ENCODE data around the gene MOB3A. TPM values are rescaled to one million over a fixed set of nuclear protein-coding genes. Genes with fewer than 3 reads are reported as not detected.

MOB3A gene
- total and polyA plus RNA-seq, 2 of the 13 experiments (the other 11 are each of a cell fraction or from before 2014, with no cell fraction given): 3.5 to 17.8 TPM

DNA sequence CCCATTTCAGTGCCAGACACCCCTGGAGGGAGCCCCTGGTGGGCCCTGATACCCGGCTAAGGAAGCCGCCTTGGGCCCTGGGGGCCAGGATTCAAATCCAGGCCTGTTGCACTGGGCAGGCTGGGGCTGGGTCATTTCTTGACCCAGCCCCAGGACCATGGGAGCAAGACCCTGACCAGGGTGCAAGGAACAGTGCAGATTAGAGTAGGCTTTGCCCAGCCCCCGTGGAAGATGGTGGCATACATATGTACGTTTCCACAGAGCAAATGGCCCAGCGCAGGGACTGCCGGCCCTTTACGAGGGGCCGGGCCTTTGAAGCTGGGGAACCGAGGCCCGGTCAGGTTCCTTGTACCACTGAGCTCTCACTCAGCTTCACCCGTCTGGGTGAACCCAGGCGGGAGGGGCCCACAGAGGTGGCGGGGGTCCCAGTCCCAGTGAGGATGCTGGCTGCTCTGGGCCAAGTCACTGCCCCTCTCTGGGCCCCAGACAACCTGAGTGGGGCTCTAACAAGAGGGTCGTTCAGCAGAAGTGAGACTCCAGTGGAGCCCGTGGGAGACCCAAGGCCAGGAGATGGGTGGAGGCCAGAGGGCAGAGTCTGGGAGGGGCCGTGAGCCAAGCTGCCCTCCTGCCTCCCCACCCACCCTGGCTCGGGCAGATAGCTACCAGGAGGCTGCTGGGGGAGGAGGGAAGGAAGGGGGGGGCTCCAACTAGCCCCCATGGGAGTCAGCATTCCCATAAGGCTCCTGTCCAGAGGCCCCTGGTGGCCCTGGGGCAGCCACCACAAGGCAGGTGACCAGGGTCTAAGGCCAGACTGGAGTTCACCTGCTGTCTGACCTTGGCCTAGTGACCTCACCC lies 47.8 kb downstream of the MOB3A start (continued):
- TF ChIP-seq, protein P1, sequence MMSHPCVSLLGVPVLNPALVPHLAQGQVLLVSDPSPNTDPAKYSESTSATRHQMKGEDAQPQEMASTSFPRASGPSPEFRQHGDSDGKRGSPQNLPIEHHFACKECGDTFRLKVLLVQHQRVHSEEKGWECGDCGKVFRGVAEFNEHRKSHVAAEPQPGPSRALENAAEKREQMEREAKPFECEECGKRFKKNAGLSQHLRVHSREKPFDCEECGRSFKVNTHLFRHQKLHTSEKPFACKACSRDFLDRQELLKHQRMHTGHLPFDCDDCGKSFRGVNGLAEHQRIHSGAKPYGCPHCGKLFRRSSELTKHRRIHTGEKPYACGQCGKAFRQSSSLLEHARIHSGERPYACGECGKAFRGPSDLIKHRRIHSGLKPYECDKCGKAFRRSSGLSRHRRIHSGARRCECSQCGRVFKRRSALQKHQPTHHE (CRISPR knock-in tag; IDR thresholded peaks at IDR 0.05; ENCODE audit: borderline replicate concordance): no peak
- TF ChIP-seq, protein P2, sequence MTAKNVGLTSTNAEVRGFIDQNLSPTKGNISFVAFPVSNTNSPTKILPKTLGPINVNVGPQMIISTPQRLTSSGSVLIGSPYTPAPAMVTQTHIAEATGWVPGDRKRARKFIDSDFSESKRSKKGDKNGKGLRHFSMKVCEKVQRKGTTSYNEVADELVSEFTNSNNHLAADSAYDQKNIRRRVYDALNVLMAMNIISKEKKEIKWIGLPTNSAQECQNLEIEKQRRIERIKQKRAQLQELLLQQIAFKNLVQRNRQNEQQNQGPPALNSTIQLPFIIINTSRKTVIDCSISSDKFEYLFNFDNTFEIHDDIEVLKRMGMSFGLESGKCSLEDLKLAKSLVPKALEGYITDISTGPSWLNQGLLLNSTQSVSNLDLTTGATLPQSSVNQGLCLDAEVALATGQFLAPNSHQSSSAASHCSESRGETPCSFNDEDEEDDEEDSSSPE (CRISPR knock-in tag; IDR thresholded peaks at IDR 0.05): no peak
- TF ChIP-seq, protein P3, sequence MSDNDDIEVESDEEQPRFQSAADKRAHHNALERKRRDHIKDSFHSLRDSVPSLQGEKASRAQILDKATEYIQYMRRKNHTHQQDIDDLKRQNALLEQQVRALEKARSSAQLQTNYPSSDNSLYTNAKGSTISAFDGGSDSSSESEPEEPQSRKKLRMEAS (IDR thresholded peaks at IDR 0.05): no peak
- TF ChIP-seq, protein P4, sequence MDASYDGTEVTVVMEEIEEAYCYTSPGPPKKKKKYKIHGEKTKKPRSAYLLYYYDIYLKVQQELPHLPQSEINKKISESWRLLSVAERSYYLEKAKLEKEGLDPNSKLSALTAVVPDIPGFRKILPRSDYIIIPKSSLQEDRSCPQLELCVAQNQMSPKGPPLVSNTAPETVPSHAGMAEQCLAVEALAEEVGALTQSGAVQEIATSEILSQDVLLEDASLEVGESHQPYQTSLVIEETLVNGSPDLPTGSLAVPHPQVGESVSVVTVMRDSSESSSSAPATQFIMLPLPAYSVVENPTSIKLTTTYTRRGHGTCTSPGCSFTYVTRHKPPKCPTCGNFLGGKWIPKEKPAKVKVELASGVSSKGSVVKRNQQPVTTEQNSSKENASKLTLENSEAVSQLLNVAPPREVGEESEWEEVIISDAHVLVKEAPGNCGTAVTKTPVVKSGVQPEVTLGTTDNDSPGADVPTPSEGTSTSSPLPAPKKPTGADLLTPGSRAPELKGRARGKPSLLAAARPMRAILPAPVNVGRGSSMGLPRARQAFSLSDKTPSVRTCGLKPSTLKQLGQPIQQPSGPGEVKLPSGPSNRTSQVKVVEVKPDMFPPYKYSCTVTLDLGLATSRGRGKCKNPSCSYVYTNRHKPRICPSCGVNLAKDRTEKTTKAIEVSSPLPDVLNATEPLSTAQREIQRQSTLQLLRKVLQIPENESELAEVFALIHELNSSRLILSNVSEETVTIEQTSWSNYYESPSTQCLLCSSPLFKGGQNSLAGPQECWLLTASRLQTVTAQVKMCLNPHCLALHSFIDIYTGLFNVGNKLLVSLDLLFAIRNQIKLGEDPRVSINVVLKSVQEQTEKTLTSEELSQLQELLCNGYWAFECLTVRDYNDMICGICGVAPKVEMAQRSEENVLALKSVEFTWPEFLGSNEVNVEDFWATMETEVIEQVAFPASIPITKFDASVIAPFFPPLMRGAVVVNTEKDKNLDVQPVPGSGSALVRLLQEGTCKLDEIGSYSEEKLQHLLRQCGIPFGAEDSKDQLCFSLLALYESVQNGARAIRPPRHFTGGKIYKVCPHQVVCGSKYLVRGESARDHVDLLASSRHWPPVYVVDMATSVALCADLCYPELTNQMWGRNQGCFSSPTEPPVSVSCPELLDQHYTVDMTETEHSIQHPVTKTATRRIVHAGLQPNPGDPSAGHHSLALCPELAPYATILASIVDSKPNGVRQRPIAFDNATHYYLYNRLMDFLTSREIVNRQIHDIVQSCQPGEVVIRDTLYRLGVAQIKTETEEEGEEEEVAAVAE (CRISPR knock-in tag; IDR thresholded peaks at IDR 0.05; ENCODE audit: borderline replicate concordance): no peak
- TF ChIP-seq SATB2 (CRISPR knock-in tag; IDR thresholded peaks at IDR 0.05) (no peak), SAFB2 (CRISPR knock-in tag; IDR thresholded peaks at IDR 0.05; ENCODE audit: borderline replicate concordance, low read depth) (no peak), PCBP1 (IDR thresholded peaks at IDR 0.05; ENCODE audit: borderline replicate concordance, low read depth, low read length) (0 out of 2 replicates have a peak, but pooled peaks have one; percentile 15), TBP (CRISPR knock-in tag; IDR thresholded peaks at IDR 0.05) (no peak), DR1 (CRISPR knock-in tag; IDR thresholded peaks at IDR 0.05) (no peak), ARNT2 (CRISPR knock-in tag; IDR thresholded peaks at IDR 0.05; ENCODE audit: low read depth) (no peak), ZNF572 (CRISPR knock-in tag; IDR thresholded peaks at IDR 0.05) (no peak), ZFP82 (CRISPR knock-in tag; IDR thresholded peaks at IDR 0.05; ENCODE audit: borderline replicate concordance) (no peak), ZNF274 (CRISPR knock-in tag; IDR thresholded peaks at IDR 0.05) (0 out of 2 replicates have a peak, but pooled peaks have one; percentile 49), HDAC2 (CRISPR knock-in tag; IDR thresholded peaks at IDR 0.05) (no peak)
- TF ChIP-seq, protein P5, sequence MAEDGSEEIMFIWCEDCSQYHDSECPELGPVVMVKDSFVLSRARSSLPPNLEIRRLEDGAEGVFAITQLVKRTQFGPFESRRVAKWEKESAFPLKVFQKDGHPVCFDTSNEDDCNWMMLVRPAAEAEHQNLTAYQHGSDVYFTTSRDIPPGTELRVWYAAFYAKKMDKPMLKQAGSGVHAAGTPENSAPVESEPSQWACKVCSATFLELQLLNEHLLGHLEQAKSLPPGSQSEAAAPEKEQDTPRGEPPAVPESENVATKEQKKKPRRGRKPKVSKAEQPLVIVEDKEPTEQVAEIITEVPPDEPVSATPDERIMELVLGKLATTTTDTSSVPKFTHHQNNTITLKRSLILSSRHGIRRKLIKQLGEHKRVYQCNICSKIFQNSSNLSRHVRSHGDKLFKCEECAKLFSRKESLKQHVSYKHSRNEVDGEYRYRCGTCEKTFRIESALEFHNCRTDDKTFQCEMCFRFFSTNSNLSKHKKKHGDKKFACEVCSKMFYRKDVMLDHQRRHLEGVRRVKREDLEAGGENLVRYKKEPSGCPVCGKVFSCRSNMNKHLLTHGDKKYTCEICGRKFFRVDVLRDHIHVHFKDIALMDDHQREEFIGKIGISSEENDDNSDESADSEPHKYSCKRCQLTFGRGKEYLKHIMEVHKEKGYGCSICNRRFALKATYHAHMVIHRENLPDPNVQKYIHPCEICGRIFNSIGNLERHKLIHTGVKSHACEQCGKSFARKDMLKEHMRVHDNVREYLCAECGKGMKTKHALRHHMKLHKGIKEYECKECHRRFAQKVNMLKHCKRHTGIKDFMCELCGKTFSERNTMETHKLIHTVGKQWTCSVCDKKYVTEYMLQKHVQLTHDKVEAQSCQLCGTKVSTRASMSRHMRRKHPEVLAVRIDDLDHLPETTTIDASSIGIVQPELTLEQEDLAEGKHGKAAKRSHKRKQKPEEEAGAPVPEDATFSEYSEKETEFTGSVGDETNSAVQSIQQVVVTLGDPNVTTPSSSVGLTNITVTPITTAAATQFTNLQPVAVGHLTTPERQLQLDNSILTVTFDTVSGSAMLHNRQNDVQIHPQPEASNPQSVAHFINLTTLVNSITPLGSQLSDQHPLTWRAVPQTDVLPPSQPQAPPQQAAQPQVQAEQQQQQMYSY (CRISPR knock-in tag; IDR thresholded peaks at IDR 0.05): no peak
- TF ChIP-seq, protein P6, sequence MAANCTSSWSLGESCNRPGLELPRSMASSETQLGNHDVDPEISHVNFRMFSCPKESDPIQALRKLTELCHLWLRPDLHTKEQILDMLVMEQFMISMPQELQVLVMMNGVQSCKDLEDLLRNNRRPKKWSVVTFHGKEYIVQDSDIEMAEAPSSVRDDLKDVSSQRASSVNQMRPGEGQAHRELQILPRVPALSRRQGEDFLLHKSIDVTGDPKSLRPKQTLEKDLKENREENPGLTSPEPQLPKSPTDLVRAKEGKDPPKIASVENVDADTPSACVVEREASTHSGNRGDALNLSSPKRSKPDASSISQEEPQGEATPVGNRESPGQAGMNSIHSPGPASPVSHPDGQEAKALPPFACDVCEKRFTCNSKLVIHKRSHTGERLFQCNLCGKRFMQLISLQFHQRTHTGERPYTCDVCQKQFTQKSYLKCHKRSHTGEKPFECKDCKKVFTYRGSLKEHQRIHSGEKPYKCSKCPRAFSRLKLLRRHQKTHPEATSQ (CRISPR knock-in tag; IDR thresholded peaks at IDR 0.05; ENCODE audit: borderline replicate concordance): no peak

Data from HepG2 (cell line).